ENCODE data around the gene TMEM184A. TPM values are rescaled to one million over a fixed set of nuclear protein-coding genes. Genes with fewer than 3 reads are reported as not detected.

TMEM184A gene
- total and polyA plus RNA-seq, 2 donors (not counting 3 experiments of a cell fraction or from before 2014, with no cell fraction given): 0.48 TPM; not detected in 1

DNA sequence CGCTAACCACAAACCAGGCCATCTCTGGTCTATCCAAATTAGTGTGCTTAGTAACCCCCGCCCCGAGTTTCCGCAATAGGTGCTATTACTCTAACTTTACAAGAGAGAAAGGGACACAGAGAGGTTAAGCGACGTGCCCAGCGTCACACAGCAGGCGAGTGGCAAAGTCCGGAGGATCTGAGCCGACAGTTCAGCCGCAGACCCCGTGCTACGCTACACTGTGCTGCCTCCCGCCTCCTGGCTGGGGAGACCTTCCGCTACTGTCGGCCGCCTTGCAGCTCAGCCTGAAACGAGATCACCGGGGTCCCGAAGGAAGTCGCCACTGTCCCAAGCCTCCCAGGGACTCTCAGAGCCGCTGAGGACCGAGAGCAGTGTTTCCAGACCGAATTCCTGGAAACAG is 52.6 kb downstream of the TMEM184A start:
- Histone ChIP-seq H3K9ac (replicated peaks; ENCODE audit: extremely low read depth, insufficient read depth, low read length) (peak overlapping the region; percentile 86), H3K4me3 (replicated peaks in 1 of 3; ENCODE audit: insufficient read depth in 1 of 3, low read depth in 1 of 3, low read length in 3 of 3) (peak overlapping the region; percentile 51 to 98 (median 56)), H2AFZ (ENCODE audit: low read depth, low read length) (no peak overlapping the region), H3K27ac (ENCODE audit: insufficient read depth, low read depth, low read length) (no peak overlapping the region), H4K20me1 (replicated peaks; ENCODE audit: control insufficient read depth, extremely low read depth, insufficient read depth, low read length) (no peaks in the 10 kb centered on the region), H3K36me3 (ENCODE audit: control insufficient read depth in 2 of 2, extremely low read depth in 1 of 2, insufficient read depth in 2 of 2, low read length in 2 of 2) (peaks cover 0 to 17% of the 10 kb centered on the region in 2 experiments), H3K4me2 (ENCODE audit: insufficient read depth, low read length) (peak overlapping the region; percentile 49), H3K79me2 (ENCODE audit: control insufficient read depth, insufficient read depth, low read length) (peaks cover 24% of the 10 kb centered on the region), H3K4me1 (ENCODE audit: control insufficient read depth, extremely low read depth, insufficient read depth, low read length) (peaks cover 5% of the 10 kb centered on the region), H3K27me3 (ENCODE audit: control insufficient read depth in 2 of 2, insufficient read depth in 2 of 2, low read length in 2 of 2) (no peaks in the 10 kb centered on the region), H3K9me1 (replicated peaks; ENCODE audit: control insufficient read depth, extremely low read depth, insufficient read depth, low read length) (no peaks in the 10 kb centered on the region), H3K9me3 (replicated peaks; ENCODE audit: control insufficient read depth, insufficient read depth, low read length) (no peaks in the 10 kb centered on the region)
- CTCF ChIA-PET: interaction anchor here (1.4 kb wide), 1 partner anchor 55 kb away, joined by 3 read pairs; no protein-coding TSS in a partner anchor
- DNase-seq (ENCODE audit: low read depth, low spot score) (no peak), FAIRE-seq (no peak)
- TF ChIP-seq POLR2A (IDR thresholded peaks at IDR 0.05; ENCODE audit: low read depth, low read length) (no peak), MAX (IDR thresholded peaks at IDR 0.05; ENCODE audit: insufficient read depth, insufficient read length) (no peak), POLR2AphosphoS5 (IDR thresholded peaks at IDR 0.05; ENCODE audit: insufficient read depth, low read depth, low read length) (no peak), FOS (IDR thresholded peaks at IDR 0.05; ENCODE audit: borderline replicate concordance, insufficient read depth, low read length) (no peak), JUN (IDR thresholded peaks at IDR 0.05; ENCODE audit: borderline replicate concordance, insufficient read depth, insufficient read length, low read depth) (no peak), GATA2 (IDR thresholded peaks at IDR 0.05; ENCODE audit: insufficient read depth, insufficient read length, low read depth, low read length) (no peak), EZH2 (IDR thresholded peaks at IDR 0.05; ENCODE audit: borderline replicate concordance, low read depth, low read length, severe bottlenecking) (no peak)
- TF ChIP-seq, protein P1, sequence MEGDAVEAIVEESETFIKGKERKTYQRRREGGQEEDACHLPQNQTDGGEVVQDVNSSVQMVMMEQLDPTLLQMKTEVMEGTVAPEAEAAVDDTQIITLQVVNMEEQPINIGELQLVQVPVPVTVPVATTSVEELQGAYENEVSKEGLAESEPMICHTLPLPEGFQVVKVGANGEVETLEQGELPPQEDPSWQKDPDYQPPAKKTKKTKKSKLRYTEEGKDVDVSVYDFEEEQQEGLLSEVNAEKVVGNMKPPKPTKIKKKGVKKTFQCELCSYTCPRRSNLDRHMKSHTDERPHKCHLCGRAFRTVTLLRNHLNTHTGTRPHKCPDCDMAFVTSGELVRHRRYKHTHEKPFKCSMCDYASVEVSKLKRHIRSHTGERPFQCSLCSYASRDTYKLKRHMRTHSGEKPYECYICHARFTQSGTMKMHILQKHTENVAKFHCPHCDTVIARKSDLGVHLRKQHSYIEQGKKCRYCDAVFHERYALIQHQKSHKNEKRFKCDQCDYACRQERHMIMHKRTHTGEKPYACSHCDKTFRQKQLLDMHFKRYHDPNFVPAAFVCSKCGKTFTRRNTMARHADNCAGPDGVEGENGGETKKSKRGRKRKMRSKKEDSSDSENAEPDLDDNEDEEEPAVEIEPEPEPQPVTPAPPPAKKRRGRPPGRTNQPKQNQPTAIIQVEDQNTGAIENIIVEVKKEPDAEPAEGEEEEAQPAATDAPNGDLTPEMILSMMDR (IDR thresholded peaks at IDR 0.05; ENCODE audit: extremely low read depth in 1 of 2, insufficient read depth in 1 of 2, low read depth in 1 of 2, low read length in 2 of 2): no peak
- no TSS peak for BruUV-seq (replicated peaks)
- intact Hi-C loops (cut with micrococcal nuclease): no loop called here
- POLR2A ChIA-PET: no interaction called here
- dilution Hi-C loops (cut with MboI; ENCODE audit: extremely low pct_ligation_motif_present, low sequenced_read_pairs): no loop called here

All from endothelial cell of umbilical vein (primary cell).